Stimulated activated CD4-positive, alpha-beta T cell treated with anti-CD3 and anti-CD28 coated beads, Interleukin-12 subunit alpha, Interleukin-12 subunit beta, amount 100 ng/mL, for 48 hours (primary cell): ENCODE data around the gene LIN9.

ENCODE experiments used
- DNase-seq, 3 donors: peaks; one replicate each; pipeline ENCODE4 v3.0.0-alpha.2; 2020; ENCODE audit warnings: low read depth in 2 of 3, low spot score in 1 of 3

Gene LIN9

GRCh38 chr1:226181996-226182714 is 126.8 kb downstream of the LIN9 start:
- no peak for DNase-seq
